Measurements from ENCODE around the gene CCDC190.
"Not testable (repeated sequence)": the region's sequence is repeated elsewhere in the genome, so short reads cannot be mapped to it uniquely, and the experiment has no call there.

CCDC190 gene

GRCh38 chr1:162877412-162877811 is 16.4 kb upstream of the CCDC190 start:
- no peak for DNase-seq

DNA sequence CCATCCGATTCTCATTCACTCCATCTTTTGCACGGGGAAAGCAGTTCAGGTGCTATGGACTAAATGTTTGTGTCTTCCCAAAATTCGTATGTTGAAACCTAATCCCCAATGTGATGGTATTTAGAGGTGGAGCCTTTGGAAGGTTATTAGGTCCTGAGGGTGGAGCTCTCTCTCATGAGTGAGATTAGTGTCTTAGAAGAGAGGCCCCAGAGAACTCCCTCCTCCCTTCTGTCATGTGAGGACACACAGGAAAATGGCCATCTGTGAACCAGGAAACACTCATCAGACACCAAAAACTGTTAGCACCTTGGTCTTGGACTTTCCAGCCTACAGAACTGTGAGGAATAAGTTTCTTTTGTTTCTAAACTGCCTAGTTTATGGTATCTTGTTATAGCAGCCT is 15.8 kb upstream of the CCDC190 start:
- no peak for DNase-seq

DNA sequence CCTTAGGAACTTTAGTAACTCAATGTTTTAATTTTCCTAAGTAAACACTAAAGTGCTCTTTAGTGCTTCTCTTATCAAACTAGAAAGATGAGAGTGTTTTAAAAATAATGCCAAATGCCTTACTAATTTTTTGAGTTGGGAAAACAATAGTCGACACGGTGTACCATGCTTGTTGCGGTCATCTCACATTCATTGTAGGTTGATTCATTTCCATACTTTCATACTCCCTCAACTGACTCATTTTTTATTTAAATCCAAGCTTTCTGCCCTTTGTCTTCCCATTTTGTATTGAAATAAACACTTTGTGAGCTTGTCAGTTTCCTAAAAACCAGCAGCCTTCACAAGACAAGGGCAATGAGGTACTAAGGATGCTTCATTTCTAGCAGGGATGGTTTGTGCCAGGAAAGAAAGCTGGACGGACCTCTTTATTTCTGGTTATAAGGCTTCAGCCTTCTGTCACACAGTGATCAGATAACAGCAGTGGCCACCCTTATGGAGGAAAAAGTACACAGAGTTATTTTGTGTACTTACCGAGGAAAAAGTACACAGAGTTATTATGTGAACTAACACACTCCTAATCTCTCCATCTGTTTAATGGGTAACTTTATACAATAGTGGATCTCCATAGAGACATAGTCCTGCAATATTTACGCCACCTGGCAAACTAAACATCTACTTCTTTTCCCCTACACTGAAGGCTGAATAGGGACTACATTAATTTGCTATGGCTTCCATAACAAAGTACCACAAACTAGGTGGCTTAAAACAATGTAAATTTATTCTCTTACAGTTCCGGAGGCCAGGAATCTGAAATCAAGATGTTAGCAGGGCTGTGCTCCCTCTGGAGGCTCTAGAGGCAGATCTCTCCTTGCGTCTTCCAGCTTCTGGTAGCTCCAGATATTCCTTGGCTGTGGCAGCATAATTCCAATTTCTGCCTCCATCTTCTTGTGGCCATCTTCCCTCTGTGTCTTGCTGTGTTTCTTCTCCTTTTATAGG is 13.0 kb upstream of the CCDC190 start:
- no peak for DNase-seq

DNA sequence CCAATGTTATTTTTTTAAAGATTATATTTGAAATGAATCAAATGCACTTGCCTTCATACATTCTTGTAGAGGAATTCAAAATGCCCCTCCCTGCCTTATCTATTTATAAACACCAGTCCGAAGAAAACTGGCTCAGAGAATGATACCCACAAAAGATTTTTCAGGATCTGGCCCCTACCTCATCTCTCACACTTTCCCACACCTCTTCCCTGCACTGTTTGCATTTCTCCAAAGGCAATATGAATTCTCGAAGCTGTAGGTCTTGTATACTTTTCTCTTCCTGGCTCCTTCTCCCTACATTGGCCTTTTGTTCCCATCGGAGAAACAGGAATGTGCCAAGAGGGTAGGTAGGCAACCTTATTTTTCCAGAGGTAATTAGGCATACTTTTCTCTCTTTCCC is 12.0 kb upstream of the CCDC190 start:
- no peak for DNase-seq

GRCh38 chr1:162871417-162871816 is 10.4 kb upstream of the CCDC190 start:
- not testable (repeated sequence) for DNase-seq

- DNase-seq = no peak
These were observed 8.0 kb upstream of the CCDC190 start for GRCh38 chr1:162868972-162869371.

GRCh38 chr1:162861625-162862024 is 650 bp upstream of the CCDC190 start:
- no peak for DNase-seq

DNA sequence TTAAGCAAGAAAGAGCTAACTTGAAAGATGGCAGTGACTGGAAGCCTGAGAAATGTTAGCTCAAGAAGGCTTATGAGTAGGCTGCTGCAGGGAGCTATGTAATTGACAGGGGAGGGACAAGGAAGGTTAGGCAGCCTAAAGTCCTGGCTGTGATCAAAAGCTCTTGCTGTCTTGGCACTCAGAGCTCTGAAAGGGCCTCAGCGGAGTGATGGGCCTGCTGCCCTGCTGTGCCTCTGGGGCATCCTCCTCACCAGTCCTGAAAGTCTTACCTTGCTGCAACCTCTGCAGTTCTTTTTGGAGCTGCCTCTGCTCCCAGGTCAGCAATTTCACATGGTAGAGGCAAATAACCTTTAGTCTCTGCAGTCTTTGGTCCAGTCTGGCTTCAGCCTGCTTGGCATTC is 1.8 kb downstream of the CCDC190 start:
- DNase-seq = no peak

DNA sequence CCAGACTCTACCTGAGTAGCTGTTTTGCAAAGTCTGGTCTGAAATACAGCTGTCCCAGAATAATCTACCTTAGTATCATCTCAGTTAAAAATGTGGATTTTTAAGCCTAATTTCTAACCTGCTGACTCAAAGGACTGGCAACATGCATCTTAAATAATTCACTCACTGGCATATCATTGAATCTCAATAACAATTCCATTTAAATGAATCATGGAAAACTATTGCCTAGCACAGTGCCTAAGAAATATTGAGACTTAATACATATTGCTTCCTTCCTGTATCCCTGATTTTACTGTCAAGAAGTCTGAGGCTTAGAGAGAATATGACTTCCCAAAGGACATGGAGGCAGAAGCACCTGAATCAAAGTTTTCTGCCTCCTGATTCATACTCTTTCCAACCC is 3.1 kb downstream of the CCDC190 start:
- DNase-seq = no peak

DNA sequence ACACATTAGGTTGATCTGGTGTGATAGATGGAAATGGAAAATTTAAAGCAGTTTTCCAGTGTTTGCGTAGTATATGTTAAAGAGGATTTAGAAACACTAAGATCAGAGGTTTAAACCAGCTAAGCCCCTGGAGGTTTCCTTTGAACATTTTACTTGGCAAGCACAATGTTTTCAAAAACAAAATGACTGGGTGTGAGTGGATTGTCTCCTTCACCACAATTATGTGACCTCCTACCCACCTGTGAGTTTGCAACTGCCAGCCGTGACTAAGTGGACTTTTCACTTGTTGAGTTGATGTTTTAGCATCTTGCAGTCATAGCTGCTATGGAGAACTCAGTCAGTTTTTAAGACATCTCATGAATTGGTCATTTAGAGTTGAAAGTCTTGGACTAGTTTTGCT is 4.7 kb downstream of the CCDC190 start:
- DNase-seq = no peak

DNA sequence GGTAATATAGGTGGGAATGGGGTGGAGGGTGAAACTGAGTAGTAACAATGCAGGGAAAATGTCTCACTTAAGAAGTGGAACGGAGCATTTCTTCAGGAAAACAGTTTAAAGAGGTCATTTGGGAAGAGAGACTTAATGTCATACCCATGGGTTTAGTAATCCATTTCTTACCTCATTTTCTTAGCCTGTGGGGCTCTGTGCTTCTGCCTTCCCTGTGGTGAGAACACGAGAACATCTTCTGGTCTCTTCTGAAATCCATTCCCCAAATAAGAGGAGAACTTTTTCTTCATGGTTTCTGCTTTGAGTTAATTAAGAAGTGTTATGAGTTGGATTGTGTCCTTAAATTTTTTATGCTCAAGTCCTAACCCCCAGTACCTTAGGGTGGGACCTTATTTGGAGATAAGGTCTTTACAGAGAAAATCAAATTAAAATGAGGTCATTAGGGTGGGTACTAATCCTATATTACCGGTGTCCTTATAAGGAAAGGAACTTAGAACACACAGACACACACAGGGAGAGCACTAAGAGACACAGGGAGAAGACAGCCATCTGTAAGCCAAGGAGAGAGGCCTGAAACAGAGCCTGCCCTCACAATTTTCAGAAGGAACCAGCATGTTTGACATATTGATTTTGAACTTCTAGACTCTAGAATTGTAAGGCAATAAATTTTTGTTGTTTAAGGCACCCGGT is 5.4 kb downstream of the CCDC190 start:
- DNase-seq = no peak

DNA sequence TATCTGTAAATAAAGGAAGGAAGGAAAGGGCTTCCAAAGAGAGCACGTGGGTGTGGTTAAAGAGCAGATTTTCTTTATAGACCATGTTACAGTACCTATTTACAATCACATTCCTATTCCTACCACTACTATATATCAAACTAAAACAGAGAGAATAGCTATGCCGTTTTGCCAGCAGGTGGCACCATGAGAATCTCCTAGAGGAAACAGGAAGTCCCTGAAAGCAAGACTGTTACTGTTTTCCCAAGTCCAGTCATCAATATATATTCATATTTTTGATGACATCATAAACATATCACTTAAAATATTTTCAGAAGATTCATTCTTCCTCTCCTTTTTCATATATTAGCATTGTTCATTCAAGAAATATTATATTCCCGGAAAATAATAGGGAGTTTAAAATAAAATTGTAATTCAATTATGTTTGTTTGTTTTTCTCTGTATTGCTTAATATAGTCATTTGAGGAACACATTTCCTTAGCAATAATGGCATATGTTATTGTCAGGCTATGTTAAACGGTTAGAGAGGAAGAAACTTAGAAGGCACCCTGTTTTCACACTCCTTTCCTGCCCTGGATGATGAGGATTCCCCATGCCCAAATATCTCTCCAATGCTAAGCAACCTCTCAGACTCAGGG is 6.6 kb downstream of the CCDC190 start:
- DNase-seq = peak; percentile 28

DNA sequence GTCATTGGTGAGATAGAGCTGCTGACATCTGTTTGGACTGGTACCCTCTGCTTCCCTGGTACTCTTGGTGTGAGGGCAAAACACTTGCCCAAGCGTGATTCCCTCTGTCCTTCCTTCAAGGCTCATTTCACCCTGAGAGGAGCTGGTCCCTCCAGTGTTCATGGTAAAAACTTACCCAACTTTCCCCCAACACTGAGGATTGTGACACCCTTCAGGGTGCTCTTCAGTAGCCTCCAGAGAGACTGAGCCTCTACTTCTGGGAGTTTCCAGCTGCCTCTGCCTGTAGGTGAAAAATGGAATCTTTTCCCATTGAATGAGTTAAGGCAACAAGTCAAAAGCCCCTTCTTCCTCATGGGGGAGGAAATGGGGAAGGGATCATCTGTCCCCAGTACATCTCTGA is 9.6 kb downstream of the CCDC190 start:
- no peak for DNase-seq

DNA sequence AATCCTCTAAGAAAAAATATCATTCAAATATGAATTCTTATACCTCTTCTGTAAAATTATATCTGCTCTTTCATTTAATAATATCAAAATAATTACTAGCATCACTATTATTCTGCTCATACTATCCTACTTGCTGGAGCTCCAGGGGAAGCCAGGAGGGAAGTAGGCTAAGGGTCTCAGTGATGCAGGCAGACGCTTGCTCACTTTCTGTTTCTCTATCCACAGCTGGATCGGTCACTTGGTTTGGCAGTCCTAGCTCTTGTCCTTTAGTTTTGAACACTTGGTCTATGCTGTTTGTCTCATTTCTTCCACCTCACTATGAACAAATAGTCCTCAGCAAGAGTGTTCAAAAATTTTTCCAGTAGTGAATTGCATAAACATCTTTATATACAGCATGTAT is 11.3 kb downstream of the CCDC190 start:
- no peak for DNase-seq

DNA sequence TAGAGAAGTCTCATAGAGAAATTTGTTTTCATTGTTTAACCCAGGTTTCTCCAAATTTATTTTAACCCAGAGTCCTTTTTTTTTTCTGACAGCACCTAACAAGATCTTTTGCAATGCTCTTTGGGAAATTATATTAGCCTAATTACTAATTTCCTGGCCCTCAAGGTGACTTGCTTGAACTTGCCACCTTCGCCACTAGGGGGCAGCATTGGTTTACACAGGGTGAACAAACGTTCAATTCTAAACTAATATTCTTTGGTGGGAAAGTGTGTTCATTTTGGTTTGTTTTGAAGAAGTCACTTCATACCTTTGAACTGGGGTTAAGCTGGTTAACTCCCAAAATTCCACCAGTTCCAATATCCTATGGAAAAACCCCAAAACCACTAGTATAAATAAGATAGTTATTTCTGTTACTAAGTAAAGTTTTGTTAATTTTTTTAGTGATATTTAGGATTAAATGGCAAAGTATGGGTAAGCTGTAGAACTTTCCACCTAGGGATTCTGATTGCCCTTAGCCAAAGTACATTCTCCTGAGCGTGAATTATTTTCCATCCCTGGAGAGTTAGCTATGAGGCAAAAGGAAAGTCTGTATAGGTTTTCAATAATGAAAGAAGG is 13.0 kb downstream of the CCDC190 start:
- DNase-seq = peak; percentile 77

DNA sequence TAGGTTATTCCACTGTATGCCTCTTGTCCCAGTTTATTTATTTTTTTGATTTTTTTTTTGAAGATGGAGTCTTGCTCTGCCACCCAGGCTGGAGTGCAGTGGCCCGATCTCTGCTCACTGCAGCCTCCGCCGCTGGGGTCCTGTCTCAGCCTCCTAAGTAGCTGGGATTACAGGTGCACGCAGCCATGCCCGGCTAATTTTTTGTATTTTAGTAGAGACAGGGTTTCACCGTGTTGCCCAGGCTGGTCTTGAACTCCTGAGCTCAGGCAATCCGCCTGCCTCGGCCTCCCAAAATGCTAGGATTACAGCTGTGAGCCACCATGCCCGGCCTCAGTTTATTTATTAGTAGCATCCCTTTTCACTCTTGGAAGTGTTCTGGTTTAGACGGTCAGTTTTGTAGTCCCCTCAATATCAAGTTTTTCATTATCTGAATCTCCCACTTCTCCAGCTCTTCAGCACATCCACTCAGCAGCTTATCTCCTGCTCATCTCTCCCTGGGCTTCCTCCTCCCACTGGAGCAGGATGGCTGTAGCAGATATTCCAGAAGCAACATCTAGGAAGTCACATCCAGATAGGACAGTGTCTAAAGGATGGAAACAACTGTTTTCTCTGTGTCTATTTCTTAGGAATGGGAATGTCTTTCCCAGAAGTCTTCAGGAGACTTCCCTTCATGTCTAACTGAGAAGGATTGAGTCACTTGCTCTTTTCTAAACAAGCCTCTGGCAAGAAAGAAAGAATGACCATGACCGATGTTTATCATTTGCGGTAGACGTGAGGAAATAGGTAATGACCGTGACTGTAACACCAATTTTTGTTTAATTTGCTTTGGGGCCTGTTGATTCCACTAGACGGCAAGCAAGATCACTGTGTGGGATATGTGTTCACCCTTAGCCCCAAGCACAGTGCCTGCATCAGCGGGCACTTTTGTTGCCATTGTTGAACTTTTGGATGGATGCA is 14.4 kb downstream of the CCDC190 start:
- no peak for DNase-seq

DNA sequence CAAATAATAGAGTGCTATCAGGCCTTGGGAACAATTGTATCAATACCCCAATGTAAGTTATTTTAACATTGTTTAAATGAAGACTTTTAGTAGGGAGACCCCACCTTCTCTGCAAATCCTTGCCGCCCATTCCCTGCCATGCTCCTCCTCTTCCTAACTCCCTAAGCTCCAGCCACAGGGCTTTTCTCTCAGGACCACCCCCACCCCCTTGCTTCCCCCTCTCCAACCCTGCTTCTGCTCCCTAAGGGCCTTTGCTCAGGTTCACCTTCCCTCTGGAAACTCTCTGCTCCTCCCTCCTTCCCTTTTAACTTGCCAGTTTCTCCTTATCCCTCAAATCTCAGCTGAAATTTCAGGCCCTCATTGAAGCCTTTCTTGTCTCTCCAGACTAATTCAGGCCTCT is 16.8 kb downstream of the CCDC190 start:
- no peak for DNase-seq

GRCh38 chr1:162840250-162840839 is 20.6 kb downstream of the CCDC190 start:
- no peak for DNase-seq

DNA sequence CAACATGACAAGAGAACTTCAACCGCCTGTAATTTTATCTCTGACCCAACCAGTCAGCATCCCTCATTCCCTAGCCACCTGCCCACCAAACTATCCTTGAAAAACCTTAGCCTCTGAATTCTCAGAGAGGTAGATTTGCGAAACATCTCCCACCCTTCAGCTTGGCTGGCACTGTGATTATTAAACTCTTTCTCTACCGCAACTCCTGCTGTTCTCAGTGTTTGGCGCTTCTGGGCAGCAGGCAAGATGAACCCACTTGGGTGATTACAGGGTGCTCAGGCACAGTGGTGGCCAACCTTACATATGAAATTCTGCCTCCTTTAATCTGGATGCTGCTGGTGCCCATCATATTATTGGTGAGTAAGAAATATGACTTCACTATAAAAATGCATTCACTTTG is 22.1 kb downstream of the CCDC190 start:
- no peak for DNase-seq

DNA sequence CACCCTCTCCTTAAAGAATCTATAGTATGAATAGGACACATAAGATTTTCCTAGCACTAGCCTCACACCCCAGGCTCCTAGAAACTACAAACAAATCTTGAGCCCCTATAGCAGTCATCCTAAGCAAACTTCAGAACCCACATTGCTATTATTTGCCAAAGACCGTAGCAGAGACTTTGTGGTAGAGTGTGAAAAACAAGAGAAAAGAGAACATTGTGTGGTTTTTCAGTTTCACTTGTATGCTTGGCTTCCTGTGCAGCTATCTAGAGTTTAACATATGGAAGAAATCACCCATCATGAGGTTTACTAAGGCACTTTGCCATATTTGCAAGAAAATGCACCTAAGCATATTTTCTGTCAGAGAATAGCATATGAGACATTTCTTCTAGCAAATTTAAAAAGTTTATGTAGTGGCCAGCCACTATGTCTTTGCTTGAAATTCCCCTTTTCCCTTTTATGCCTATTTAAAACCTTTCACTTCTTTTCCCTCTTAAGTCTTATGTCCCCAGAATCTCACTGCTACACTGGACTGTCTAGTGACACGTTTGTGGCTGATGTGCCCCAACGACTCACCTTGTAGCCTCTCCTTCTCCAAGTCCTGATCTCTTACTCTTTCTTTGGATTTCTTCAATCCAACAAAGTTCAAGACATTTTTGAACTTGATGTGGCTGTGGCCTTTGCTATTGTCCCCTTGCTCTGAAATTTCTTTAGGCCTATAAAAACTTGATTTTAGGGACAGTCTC is 25.6 kb downstream of the CCDC190 start:
- no peak for DNase-seq

- no peak for DNase-seq
These were observed 28.5 kb downstream of the CCDC190 start for GRCh38 chr1:162832470-162832869.
